GM18868 (cell line): ENCODE measurements around the gene AHCYL1.

Experiments
- ATAC-seq: cut with Tn5 transposase; IDR thresholded peaks from one replicate; pipeline ENCODE4 v1.9.1; 2021; ENCODE audit warnings: mild to moderate bottlenecking, moderate library complexity; ENCODE audit not compliant: unreplicated experiment

Gene AHCYL1

GRCh38 chr1:110059133-110059863 is 74.7 kb downstream of the AHCYL1 start:
- no peak for ATAC-seq

GRCh38 chr1:110060034-110060661 is 75.6 kb downstream of the AHCYL1 start:
- no peak for ATAC-seq

- no peak for ATAC-seq
Observed at GRCh38 chr1:110060662-110061060, 76.1 kb downstream of the AHCYL1 start.

GRCh38 chr1:110061341-110061740 is 76.8 kb downstream of the AHCYL1 start:
- ATAC-seq: no peak

- ATAC-seq: no peak
Observed at GRCh38 chr1:110062612-110063011, 78.0 kb downstream of the AHCYL1 start.

- no peak for ATAC-seq
Observed at GRCh38 chr1:110063781-110064180, 79.2 kb downstream of the AHCYL1 start.

- no peak for ATAC-seq
Observed at GRCh38 chr1:110064576-110065337, 80.2 kb downstream of the AHCYL1 start.

- no peak for ATAC-seq
Observed at GRCh38 chr1:110065841-110066240, 81.3 kb downstream of the AHCYL1 start.

GRCh38 chr1:110067479-110067892 is 82.9 kb downstream of the AHCYL1 start:
- no peak for ATAC-seq

GRCh38 chr1:110067893-110068645 is 83.5 kb downstream of the AHCYL1 start:
- no peak for ATAC-seq

GRCh38 chr1:110068646-110069403 is 84.3 kb downstream of the AHCYL1 start:
- ATAC-seq: no peak

- no peak for ATAC-seq
Observed at GRCh38 chr1:110069404-110070281, 85.1 kb downstream of the AHCYL1 start.

- ATAC-seq: no peak
Observed at GRCh38 chr1:110070282-110070669, 85.7 kb downstream of the AHCYL1 start.

- no peak for ATAC-seq
Observed at GRCh38 chr1:110070671-110071242, 86.2 kb downstream of the AHCYL1 start, which contains the start of gene ALX3. ALX3 (minus strand) TSS chr1:110070672; CDS start chr1:110070612, 60 bp downstream.
